Inferior parietal cortex (tissue), 1 donor: ENCODE data around the gene P3R3URF.
"Not testable (repeated sequence)": the region's sequence is repeated elsewhere in the genome, so short reads cannot be mapped to it uniquely, and the experiment has no call there.

ENCODE experiments used
- DNase-seq: peaks from one replicate; pipeline ENCODE4 v3.0.0-alpha.2; 2016; ENCODE audit errors: extremely low spot score

P3R3URF gene

GRCh38 chr1:46176211-46176865 is at the start of gene P3R3URF:
Gene P3R3URF (minus strand): TSS chr1:46176488. CDS start chr1:46176471, 17 bp downstream.
- no peak for DNase-seq

GRCh38 chr1:46224966-46225365 is 48.7 kb upstream of the P3R3URF start:
- no peak for DNase-seq

GRCh38 chr1:46223472-46223943 is 47.2 kb upstream of the P3R3URF start:
- peak; percentile 91 for DNase-seq

- DNase-seq, result not testable (repeated sequence)
Measured at GRCh38 chr1:46223055-46223454, 46.8 kb upstream of the P3R3URF start.

- peak; percentile 78 for DNase-seq
Measured at GRCh38 chr1:46221749-46222148, 45.5 kb upstream of the P3R3URF start.

- DNase-seq, result no peak
Measured at GRCh38 chr1:46220808-46221207, 44.5 kb upstream of the P3R3URF start.

- DNase-seq, result no peak
Measured at GRCh38 chr1:46219551-46220520, 43.5 kb upstream of the P3R3URF start.

- no peak for DNase-seq
Measured at GRCh38 chr1:46218443-46218842, 42.2 kb upstream of the P3R3URF start.

GRCh38 chr1:46215504-46215903 is 39.2 kb upstream of the P3R3URF start:
- no peak for DNase-seq

- DNase-seq, result no peak
Measured at GRCh38 chr1:46211051-46211450, 34.8 kb upstream of the P3R3URF start.

GRCh38 chr1:46210561-46210960 is 34.3 kb upstream of the P3R3URF start:
- no peak for DNase-seq

- DNase-seq, result no peak
Measured at GRCh38 chr1:46206399-46206798, 30.1 kb upstream of the P3R3URF start.

- no peak for DNase-seq
Measured at GRCh38 chr1:46205791-46206190, 29.5 kb upstream of the P3R3URF start.

GRCh38 chr1:46205141-46205540 is 28.9 kb upstream of the P3R3URF start:
- DNase-seq, result no peak

- no peak for DNase-seq
Measured at GRCh38 chr1:46204406-46204742, 28.1 kb upstream of the P3R3URF start.

- DNase-seq, result no peak
Measured at GRCh38 chr1:46203738-46204405, 27.6 kb upstream of the P3R3URF start.

- DNase-seq, result no peak
Measured at GRCh38 chr1:46199233-46199749, 23.0 kb upstream of the P3R3URF start.

GRCh38 chr1:46197964-46198811 is 21.9 kb upstream of the P3R3URF start, which contains the start of gene POMGNT1:
Gene POMGNT1 (minus strand): TSS chr1:46198434. CDS start chr1:46197821, 613 bp downstream.
- DNase-seq, result peak; percentile 55

GRCh38 chr1:46197560-46197963 is 21.3 kb upstream of the P3R3URF start:
- no peak for DNase-seq

GRCh38 chr1:46196609-46197008 is 20.3 kb upstream of the P3R3URF start:
- DNase-seq, result no peak

GRCh38 chr1:46194641-46195193 is 18.4 kb upstream of the P3R3URF start:
- no peak for DNase-seq
